GM19099 (cell line): ENCODE results near the gene DNAJC11.

Experiments used
- POLR2A ChIP-seq: IDR thresholded peaks from 3 replicates; pipeline ENCODE4 v1.6.1; 2011; ENCODE audit warnings: low read depth; ENCODE audit not compliant: insufficient read length; ENCODE audit errors: extremely low read depth

DNAJC11 gene, protein sequence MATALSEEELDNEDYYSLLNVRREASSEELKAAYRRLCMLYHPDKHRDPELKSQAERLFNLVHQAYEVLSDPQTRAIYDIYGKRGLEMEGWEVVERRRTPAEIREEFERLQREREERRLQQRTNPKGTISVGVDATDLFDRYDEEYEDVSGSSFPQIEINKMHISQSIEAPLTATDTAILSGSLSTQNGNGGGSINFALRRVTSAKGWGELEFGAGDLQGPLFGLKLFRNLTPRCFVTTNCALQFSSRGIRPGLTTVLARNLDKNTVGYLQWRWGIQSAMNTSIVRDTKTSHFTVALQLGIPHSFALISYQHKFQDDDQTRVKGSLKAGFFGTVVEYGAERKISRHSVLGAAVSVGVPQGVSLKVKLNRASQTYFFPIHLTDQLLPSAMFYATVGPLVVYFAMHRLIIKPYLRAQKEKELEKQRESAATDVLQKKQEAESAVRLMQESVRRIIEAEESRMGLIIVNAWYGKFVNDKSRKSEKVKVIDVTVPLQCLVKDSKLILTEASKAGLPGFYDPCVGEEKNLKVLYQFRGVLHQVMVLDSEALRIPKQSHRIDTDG

DNA sequence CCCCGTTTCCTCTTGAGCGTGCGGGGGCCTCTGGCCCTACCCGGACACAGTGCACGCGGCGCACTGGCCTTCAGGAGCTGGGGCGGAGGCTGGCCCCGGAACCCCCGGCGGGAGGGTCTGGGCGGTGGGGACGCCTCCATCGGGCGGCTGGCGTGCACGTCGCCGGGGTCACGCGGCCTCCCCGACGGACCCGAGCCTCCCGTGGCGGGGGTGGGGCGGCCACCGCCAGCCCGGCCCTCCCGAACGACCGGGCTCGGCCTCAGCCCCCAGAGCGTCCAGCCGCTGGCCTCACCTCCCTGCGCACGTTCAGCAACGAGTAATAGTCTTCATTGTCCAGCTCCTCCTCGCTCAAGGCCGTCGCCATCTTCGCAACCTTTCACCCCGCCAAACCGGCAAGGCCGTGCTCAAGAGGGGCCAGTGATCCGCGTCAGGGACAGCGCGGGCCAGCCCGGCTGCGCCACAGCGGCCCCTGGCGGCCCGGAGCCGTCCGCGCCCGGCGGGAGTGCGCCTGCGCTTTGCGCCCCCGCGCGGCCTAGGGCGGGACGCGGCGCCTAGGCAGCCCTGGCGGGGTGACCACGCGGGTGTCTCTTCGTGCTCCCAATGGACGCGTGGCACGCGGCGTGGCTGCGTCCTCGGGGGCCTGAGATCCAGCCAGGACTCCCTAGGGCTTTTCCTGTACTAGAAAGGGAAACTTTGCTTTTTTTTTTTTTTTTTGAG, at the start of gene DNAJC11:
TSS of gene DNAJC11 (minus strand) at position 380 of the 717 bp plus-strand sequence. CDS start at position 364, 16 bp downstream.
- TF ChIP-seq POLR2A = peak; percentile 72

DNA sequence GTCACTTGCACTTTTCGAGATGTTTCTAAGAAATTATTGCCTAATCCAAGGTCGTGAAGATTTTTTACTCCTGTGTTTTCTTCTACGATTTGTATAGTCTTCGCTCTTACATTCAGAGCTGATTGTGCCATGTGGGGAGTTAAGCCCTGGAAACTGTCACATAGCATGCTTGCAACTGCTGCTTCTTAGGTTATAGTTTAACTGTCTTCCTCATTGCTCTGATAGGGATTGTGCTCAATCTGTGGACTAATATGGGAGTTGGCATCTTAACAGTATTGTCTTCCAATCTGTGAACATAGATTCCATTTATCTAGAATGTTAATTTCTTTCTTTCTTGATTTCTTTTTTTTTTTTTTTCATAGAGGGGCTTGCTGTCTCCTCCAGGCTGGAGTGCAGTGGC, 48.9 kb upstream of the DNAJC11 start:
- no peak for TF ChIP-seq POLR2A

DNA sequence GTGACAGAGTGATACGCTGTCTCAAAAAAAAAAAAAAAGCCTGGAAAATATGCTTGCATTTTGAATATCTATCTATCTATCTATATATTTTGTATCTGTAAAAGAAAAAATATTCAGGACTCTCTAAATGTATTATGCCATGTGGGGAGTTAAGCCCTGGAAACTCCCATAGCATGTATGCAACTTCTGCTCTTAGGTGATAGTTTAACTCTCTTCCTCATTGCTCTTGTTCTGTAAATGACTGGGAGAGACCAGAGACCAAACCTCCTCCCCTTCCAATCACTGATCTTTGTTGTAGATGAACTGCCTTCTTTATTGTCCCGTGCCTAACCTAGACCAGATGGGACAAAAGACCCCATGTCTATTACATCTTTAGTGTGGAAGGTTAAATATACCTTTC, 46.1 kb upstream of the DNAJC11 start:
- TF ChIP-seq POLR2A = no peak

DNA sequence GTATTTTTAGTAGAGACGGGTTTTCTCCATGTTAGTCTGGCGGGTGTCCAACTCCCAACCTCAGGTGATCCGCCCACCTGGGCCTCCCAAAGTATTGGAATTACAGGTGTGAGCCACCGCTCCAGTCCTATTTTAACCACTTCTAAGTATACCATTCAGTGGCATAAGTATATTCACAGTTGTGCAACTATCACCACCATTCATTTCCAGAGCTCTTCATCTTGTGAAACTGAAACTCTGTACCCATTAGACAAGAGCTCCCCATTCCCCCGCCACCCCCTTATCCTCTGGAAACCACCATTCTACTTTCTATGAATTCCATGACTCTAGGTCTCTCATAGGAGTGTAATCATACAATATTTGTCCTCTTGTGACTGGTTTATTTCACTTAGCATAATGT, 43.5 kb upstream of the DNAJC11 start:
- no peak for TF ChIP-seq POLR2A

DNA sequence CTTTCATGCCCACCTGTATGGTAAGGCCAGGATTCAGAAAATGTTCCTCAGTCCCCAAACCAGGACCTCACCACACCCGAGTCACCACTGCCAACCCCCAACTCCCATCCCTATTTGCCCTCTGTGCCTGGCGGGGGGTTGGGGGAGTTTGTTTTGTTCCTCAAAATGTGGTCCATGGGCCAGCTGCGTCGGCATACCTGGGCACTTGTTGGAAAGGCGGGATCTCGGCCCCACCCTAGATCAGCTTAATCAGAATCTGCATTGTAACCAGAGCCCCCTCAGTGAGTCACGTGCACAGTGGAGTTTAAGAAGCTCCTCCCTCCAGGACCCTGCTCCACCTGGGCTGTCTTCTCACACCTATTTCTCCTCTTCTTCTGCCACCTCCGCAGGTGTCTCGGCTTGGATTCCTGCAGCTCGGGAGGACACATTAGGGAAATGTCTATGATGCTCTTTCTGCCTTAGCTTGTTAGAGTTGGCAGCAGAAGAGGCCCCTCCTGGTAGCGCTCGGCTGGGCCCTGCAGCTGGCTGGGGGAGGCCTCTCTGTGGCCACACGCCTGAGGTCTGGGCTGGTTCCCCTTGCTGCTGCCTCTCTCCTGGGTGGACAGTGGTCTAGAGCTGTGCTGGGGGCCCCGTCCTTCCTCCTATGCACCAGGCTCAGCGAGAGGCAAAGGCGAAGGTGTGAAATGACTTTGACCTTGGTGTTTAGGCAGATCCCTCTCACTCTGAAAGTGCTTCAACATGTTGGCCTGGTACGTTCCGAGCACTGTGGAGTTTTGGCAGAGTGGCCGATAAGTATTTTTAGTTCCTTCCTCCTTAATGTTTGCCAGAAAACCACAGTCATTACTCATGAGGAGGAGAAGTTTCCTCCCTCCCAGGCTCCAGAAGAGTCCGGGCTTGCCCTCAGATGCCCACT, 41.8 kb upstream of the DNAJC11 start:
- TF ChIP-seq POLR2A = no peak

DNA sequence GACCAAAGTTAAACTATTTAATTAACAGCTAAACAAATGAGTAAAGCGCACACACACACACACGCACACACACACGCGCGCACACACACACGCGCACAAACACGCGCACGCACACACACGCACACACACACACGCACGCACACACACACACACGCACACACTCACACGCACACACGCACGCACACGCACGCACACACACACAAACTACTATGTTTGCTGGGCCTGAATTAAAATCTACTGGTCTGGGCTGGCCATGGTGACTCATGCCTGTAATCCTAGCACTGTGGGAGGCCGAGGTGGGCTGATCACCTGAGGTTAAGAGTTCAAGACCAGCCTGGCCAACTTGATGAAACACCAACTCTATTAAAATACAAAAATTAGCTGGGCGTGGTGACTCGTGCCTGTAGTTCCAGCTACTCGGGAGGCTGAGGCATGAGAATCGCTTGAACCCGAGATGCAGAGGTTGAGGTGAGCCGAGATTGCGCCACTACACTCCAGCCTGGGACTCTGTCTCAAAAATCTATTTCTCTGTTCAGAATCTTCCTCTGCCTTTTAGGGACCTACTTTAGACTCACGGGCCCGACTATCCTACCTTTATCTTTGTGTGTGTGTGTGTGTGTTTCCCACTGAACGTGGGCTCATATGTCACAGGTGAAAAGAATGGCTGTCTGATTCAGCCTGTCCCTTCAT, 37.5 kb upstream of the DNAJC11 start:
- TF ChIP-seq POLR2A = no peak

DNA sequence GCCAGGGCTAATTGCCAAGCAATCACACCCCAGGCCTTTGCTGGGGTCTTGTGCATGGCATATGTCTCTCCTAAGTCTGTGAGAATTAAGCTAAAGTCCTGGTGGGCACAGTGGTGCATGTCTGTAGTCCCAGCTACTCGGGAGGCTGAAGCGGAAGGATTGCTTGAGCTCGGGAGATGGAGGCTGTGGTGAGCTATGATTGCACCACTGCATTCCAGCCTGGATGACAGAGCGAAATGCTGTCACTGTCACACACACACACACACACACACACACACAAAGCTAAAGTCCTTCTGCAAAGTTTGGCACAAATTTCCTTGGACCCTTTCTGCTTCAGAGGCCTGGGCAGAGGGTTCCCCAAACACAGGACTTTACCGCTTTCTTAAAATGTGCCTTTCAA, 31.3 kb upstream of the DNAJC11 start:
- TF ChIP-seq POLR2A = no peak

DNA sequence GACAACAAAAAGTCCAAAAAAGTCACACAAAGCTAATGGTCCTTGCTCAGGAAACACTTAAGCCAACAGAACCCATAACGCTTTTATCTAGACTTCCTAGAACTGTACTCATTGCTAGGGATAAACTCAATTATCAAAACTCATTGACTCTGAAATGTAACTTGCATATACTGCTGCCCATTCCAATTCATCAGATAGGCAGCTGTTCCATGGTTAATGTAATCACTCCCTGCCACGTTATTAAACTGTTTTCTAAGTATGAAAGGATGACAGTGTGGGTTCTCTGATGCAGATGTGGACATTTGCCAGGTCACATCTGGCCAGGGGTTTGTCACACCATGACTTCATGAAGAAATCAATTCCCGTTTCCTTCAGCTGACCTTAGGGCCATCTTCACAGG, 30.3 kb upstream of the DNAJC11 start:
- no peak for TF ChIP-seq POLR2A

DNA sequence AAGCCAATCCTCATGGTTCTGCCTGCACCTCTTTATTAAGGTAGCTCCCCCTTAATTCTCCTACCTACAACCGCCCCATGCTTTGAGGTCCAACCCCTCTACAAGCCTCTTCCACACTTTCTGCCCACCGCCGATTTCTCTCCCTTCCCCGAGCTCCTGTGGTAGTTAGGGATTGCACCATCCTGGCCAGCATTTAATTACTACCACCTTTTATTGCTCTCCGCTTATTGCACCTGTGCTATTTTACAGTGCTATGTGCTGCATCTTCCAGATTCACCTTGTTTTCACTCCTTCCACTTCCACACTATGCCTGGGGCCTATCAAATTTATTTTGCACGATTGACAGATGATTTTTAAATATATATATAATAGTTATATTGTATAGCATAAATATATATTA, 29.3 kb upstream of the DNAJC11 start:
- no peak for TF ChIP-seq POLR2A

DNA sequence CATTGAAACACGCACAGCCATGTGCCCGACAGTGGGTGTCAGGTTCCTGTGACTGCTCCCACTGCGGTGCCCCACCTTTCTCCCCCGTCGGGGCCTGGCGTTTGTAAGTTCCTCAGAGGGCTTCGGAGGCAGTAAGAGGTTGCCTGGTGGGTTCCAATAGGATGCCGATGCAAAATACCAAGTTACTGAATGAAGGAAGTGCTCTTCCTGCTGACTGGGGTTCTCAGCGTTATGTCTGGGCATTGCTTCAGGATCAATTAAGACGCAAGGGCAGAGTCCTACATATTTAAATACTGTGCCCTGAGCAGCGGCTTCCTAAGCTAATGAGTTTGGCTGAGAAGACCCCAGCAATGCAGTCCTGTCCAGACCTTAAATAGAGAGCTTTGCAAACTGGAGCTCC, 28.9 kb upstream of the DNAJC11 start:
- no peak for TF ChIP-seq POLR2A

DNA sequence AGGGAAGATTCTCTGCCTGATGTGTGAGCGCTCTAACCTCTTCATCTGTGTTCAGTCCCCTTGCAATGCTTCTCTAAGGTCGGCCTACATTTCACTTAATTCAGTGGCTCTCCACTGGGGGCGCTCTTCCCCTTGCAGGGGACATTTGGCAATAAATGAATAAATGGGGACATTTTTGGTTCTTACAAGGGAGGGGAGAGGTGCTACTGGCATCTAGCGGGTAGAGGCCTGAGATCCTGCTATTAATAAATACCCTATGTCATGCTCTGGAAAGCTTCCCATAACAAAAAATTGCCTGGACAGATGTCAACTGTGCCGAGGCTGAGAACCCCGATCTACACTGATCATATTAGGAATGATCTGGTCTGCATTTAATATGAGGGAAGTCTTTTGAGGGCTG, 25.9 kb upstream of the DNAJC11 start:
- no peak for TF ChIP-seq POLR2A

DNA sequence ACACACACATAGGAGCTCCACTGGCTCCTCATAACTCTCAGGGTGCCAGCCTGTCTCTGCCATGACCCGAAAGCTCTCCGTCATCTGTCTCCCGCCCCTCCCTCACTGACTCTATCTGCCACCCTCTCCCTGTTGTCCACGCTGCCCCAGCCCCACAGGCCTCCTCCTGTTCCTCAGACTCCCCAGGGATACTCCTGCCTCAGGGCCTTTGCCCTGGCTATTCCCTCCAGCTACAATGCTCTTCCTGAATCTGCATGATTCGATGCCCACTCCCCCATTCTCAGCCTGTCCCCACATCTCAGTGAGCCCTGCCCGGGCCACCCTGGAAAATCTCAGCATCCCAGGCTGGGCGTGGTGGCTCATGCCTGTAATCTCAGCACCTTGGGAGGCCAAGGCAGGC, 24.6 kb upstream of the DNAJC11 start:
- no peak for TF ChIP-seq POLR2A

DNA sequence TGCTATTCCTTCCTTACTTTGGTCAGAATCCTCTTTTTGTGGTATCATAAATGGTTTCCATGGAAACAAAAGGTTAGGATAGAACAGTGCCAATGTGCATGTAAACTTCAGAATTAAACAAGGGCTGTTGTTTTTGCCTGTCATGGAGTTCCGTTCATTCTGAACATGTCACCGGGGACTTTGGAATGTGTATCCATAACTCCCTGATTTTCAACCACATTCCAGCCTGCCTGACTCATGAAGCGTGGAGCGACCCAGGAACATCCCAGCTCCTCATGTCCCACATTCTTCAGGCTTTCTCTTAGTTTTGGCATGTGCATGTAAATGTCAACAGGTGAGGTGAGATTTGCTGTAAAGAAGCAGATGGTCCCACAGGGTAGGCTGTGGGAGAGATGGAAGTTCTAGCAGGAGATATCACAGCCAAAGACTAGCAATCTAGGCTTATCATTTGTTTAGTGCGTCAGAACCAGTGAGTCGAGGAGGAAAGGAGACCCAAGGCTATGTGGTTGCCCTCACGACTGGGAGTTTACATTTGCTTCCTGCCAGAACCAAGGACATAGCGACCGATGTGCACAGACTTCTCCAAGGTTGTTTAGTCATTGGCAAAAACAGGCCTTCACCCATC, 23.0 kb upstream of the DNAJC11 start:
- TF ChIP-seq POLR2A = no peak
